ENCODE measurements around the gene TNFAIP8L1. TPM values are rescaled to one million over a fixed set of nuclear protein-coding genes. Genes with fewer than 3 reads are reported as not detected.

TNFAIP8L1 gene
- total RNA-seq, 1 experiment from 2014 or later: 22.2 TPM

DNA sequence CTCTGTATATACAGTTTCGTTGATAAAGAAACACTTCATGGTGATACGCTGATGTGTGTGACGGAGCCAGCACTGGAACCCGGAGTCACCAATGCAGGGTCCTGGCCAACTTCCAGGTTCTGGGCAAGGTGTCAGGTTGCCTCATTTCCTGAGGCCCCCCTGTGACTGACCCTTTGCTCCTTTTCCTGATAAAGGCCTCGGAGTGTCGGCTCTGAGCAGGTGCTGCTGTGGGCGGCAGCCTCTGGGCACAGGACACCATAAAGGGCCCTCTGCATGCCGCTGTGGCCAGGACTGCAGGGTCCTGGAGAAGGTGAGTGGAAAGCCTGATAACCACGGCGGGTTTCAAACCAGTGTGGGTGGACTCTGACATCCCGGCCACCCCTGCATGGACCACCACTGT, 48.1 kb downstream of the TNFAIP8L1 start:
- no peak overlapping the region for H2AFZ ChIP-seq (ENCODE audit: low read depth, low read length, poor library complexity, severe bottlenecking)
- no peaks in the 10 kb centered on the region for H3K9me3 ChIP-seq (ENCODE audit: control insufficient read depth in 1 of 2, insufficient read depth in 1 of 2, low read depth in 1 of 2, low read length in 2 of 2)
- no peaks in the 10 kb centered on the region for H3K4me1 ChIP-seq (ENCODE audit: control insufficient read depth in 1 of 2, insufficient read depth in 2 of 2, low read length in 2 of 2)
- RAD21 ChIA-PET (ENCODE audit: low non-redundant PET in 1 of 2, low total read pairs in 2 of 2, uncharacterized antibody in 2 of 2, unreplicated experiment in 2 of 2): no interaction called here
- no peaks in the 10 kb centered on the region for H3K9me2 ChIP-seq (ENCODE audit: insufficient read depth)
- H4K20me1 ChIP-seq (ENCODE audit: insufficient read depth): no peaks in the 10 kb centered on the region
- TF ChIP-seq EGR1 (IDR thresholded peaks at IDR 0.05; ENCODE audit: low read depth) (no peak), ZFX (IDR thresholded peaks at IDR 0.05) (no peak)
- H3K36me3 ChIP-seq (ENCODE audit: control insufficient read depth in 1 of 2, insufficient read depth in 2 of 2, low read length in 2 of 2): peaks cover 4 to 40% of the 10 kb centered on the region in 2 experiments
- intact Hi-C loops (cut with micrococcal nuclease): no loop called here
- no peaks in the 10 kb centered on the region for H3K79me2 ChIP-seq (ENCODE audit: insufficient read depth, low read length)
- H3K9ac ChIP-seq (ENCODE audit: low read length): no peak overlapping the region
- H3K4me2 ChIP-seq (ENCODE audit: low read length): no peak overlapping the region
- no TSS peak for BruUV-seq (replicated peaks)
- POLR2A ChIA-PET: no interaction called here
- H3K27me3 ChIP-seq (ENCODE audit: insufficient read depth, low read length): no peaks in the 10 kb centered on the region
- no peak overlapping the region for H3K27ac ChIP-seq (ENCODE audit: low read depth, low read length)
- DNase-seq (ENCODE audit: low read depth, low spot score) (no peak), ATAC-seq (no peak)
- no peak overlapping the region for H3K4me3 ChIP-seq (replicated peaks in 1 of 2; ENCODE audit: low read depth in 1 of 2, low read length in 2 of 2)
- CTCF ChIA-PET: no interaction called here

GRCh38 chr19:4688587-4688986, 49.3 kb downstream of the TNFAIP8L1 start:
- RAD21 ChIA-PET (ENCODE audit: low non-redundant PET in 1 of 2, low total read pairs in 2 of 2, uncharacterized antibody in 2 of 2, unreplicated experiment in 2 of 2): no interaction called here
- intact Hi-C loops (cut with micrococcal nuclease): no loop called here
- POLR2A ChIA-PET: no interaction called here
- no peaks in the 10 kb centered on the region for H4K20me1 ChIP-seq (ENCODE audit: insufficient read depth)
- no peak overlapping the region for H2AFZ ChIP-seq (ENCODE audit: low read depth, low read length, poor library complexity, severe bottlenecking)
- no peak for ATAC-seq
- H3K36me3 ChIP-seq (ENCODE audit: control insufficient read depth in 1 of 2, insufficient read depth in 2 of 2, low read length in 2 of 2): peaks cover 4 to 48% of the 10 kb centered on the region in 2 experiments
- no peaks in the 10 kb centered on the region for H3K9me3 ChIP-seq (ENCODE audit: control insufficient read depth in 1 of 2, insufficient read depth in 1 of 2, low read depth in 1 of 2, low read length in 2 of 2)
- H3K4me1 ChIP-seq (ENCODE audit: control insufficient read depth in 1 of 2, insufficient read depth in 2 of 2, low read length in 2 of 2): no peaks in the 10 kb centered on the region; a peak in 1 of 4 replicates
- CTCF ChIA-PET: interaction anchor here (0.5 kb wide), 1 partner anchor 10 kb away, joined by 3 read pairs; no protein-coding TSS in a partner anchor
- H3K27ac ChIP-seq (ENCODE audit: low read depth, low read length): no peak overlapping the region
- no peaks in the 10 kb centered on the region for H3K27me3 ChIP-seq (ENCODE audit: insufficient read depth, low read length)
- H3K9me2 ChIP-seq (ENCODE audit: insufficient read depth): no peaks in the 10 kb centered on the region
- no peak overlapping the region for H3K4me2 ChIP-seq (ENCODE audit: low read length)
- H3K9ac ChIP-seq (ENCODE audit: low read length): no peak overlapping the region
- BruUV-seq (replicated peaks): no TSS peak
- peaks cover 4% of the 10 kb centered on the region; the same call in 1 of the 2 replicates for H3K79me2 ChIP-seq (ENCODE audit: insufficient read depth, low read length)
- DNase-seq (ENCODE audit: low read depth, low spot score): no peak
- H3K4me3 ChIP-seq (replicated peaks in 1 of 2; ENCODE audit: low read depth in 1 of 2, low read length in 2 of 2): no peak overlapping the region
- TF ChIP-seq YY1 (IDR thresholded peaks at IDR 0.05; ENCODE audit: extremely low read depth, insufficient replicate concordance, low read depth, low read length) (no peak), ZFX (IDR thresholded peaks at IDR 0.05) (no peak), EGR1 (IDR thresholded peaks at IDR 0.05; ENCODE audit: low read depth) (no peak), SIN3A (IDR thresholded peaks at IDR 0.05; ENCODE audit: low read depth) (no peak), ZNF274 (IDR thresholded peaks at IDR 0.05; ENCODE audit: low read depth, low read length) (no peak)

Measured in HCT116 (cell line).